HG02852 (cell line): ENCODE data around the gene VSTM2B.

ENCODE experiments used
- ATAC-seq: cut with Tn5 transposase; IDR thresholded peaks from one replicate; pipeline ENCODE4 v1.9.1; 2021; ENCODE audit warnings: mild to moderate bottlenecking, moderate library complexity; ENCODE audit not compliant: unreplicated experiment

The VSTM2B gene

GRCh38 chr19:29563486-29564101 is 37.8 kb downstream of the VSTM2B start:
- no peak for ATAC-seq

- no peak for ATAC-seq
Observed at GRCh38 chr19:29564574-29565005, 38.8 kb downstream of the VSTM2B start.

- no peak for ATAC-seq
Observed at GRCh38 chr19:29565171-29565570, 39.4 kb downstream of the VSTM2B start.

- no peak for ATAC-seq
Observed at GRCh38 chr19:29566496-29567054, 40.8 kb downstream of the VSTM2B start.

- no peak for ATAC-seq
Observed at GRCh38 chr19:29567366-29567915, 41.6 kb downstream of the VSTM2B start.

GRCh38 chr19:29568036-29569025 is 42.5 kb downstream of the VSTM2B start:
- ATAC-seq: no peak

GRCh38 chr19:29569038-29569911 is 43.5 kb downstream of the VSTM2B start:
- ATAC-seq: no peak

GRCh38 chr19:29571181-29571580 is 45.4 kb downstream of the VSTM2B start:
- no peak for ATAC-seq

GRCh38 chr19:29573486-29573885 is 47.7 kb downstream of the VSTM2B start:
- ATAC-seq: no peak

- ATAC-seq: no peak
Observed at GRCh38 chr19:29574510-29574909, 48.7 kb downstream of the VSTM2B start.

GRCh38 chr19:29576046-29576606 is 50.3 kb downstream of the VSTM2B start:
- no peak for ATAC-seq

GRCh38 chr19:29576761-29577648 is 51.2 kb downstream of the VSTM2B start:
- peak; percentile 80 for ATAC-seq

GRCh38 chr19:29577649-29577963 is 51.8 kb downstream of the VSTM2B start:
- no peak for ATAC-seq

- ATAC-seq: no peak
Observed at GRCh38 chr19:29578349-29578748, 52.6 kb downstream of the VSTM2B start.

GRCh38 chr19:29579308-29579910 is 53.6 kb downstream of the VSTM2B start:
- ATAC-seq: no peak

GRCh38 chr19:29581398-29581797 is 55.6 kb downstream of the VSTM2B start:
- ATAC-seq: no peak

GRCh38 chr19:29583196-29583999 is 57.6 kb downstream of the VSTM2B start:
- no peak for ATAC-seq

- ATAC-seq: no peak
Observed at GRCh38 chr19:29586401-29586800, 60.6 kb downstream of the VSTM2B start.
